NB4 (cell line): ENCODE data around the gene HLA-B.
A peak's percentile ranks its signal among the peaks of the same experiment; 100 is the strongest.

ENCODE experiments used
- DNase-seq: peaks from one replicate; pipeline ENCODE4 v3.0.0; 2010; ENCODE audit warnings: low read depth
- H3K4me3 ChIP-seq: one replicate; pipeline ENCODE4 v1.5.1; 2011; ENCODE audit warnings: mild to moderate bottlenecking, low read depth, low read length, moderate library complexity
- MAX ChIP-seq: IDR thresholded peaks from 2 replicates; pipeline ENCODE4 v1.6.1; 2011; ENCODE audit warnings: low read depth, low read length
- MYC ChIP-seq: IDR thresholded peaks from 2 replicates; pipeline ENCODE4 v1.6.1; 2011; ENCODE audit warnings: low read depth, low read length
- POLR2A ChIP-seq: IDR thresholded peaks from 2 replicates; pipeline ENCODE4 v1.6.1; 2011; ENCODE audit warnings: mild to moderate bottlenecking; ENCODE audit not compliant: insufficient read length; ENCODE audit errors: extremely low read depth
- TF ChIP-seq, protein P1 (sequence below): IDR thresholded peaks from one replicate; pipeline ENCODE4 v1.5.1; 2012; ENCODE audit warnings: low read depth, low read length

HLA-B gene

GRCh38 chr6:31385041-31385440, 28.1 kb upstream of the HLA-B start:
- TF ChIP-seq MAX, result no peak
- TF ChIP-seq MYC, result no peak
- TF ChIP-seq, protein P1, sequence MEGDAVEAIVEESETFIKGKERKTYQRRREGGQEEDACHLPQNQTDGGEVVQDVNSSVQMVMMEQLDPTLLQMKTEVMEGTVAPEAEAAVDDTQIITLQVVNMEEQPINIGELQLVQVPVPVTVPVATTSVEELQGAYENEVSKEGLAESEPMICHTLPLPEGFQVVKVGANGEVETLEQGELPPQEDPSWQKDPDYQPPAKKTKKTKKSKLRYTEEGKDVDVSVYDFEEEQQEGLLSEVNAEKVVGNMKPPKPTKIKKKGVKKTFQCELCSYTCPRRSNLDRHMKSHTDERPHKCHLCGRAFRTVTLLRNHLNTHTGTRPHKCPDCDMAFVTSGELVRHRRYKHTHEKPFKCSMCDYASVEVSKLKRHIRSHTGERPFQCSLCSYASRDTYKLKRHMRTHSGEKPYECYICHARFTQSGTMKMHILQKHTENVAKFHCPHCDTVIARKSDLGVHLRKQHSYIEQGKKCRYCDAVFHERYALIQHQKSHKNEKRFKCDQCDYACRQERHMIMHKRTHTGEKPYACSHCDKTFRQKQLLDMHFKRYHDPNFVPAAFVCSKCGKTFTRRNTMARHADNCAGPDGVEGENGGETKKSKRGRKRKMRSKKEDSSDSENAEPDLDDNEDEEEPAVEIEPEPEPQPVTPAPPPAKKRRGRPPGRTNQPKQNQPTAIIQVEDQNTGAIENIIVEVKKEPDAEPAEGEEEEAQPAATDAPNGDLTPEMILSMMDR, result no peak
- TF ChIP-seq POLR2A, result no peak
- H3K4me3 ChIP-seq, result no peak overlapping the region
- DNase-seq, result no peak

DNA sequence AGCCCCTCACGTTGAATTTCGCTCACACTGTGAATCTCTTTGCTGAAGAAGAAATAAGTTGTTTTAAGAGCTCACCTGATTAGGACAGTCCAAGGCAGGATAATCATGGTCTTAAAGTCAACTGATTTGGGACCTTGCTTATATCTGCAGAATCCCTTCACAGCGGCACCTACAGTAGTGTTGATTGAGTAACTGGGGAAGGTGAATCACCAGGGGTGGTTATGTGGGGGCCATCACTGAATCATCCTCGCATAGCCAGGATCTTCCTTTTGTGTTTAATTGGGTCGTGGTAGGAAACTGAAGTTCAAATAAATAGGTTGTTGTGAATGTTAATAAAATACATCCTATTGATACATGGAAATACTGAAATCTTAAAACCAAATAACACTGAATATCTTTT, 26.2 kb upstream of the HLA-B start:
- peak; percentile 50 for DNase-seq
- no peak overlapping the region for H3K4me3 ChIP-seq
- TF ChIP-seq MAX (no peak), MYC (no peak), POLR2A (no peak)
- TF ChIP-seq, protein P1, result no peak

- H3K4me3 ChIP-seq, result no peak overlapping the region
- no peak for DNase-seq
- no peak for TF ChIP-seq MAX
- TF ChIP-seq, protein P1, result no peak
- TF ChIP-seq MYC, result no peak
- TF ChIP-seq POLR2A, result no peak
Observed at GRCh38 chr6:31381666-31382065, 24.7 kb upstream of the HLA-B start.

GRCh38 chr6:31379850-31380249, 22.9 kb upstream of the HLA-B start:
- H3K4me3 ChIP-seq, result no peak overlapping the region
- no peak for DNase-seq
- TF ChIP-seq MYC (no peak), POLR2A (no peak), MAX (no peak)

DNA sequence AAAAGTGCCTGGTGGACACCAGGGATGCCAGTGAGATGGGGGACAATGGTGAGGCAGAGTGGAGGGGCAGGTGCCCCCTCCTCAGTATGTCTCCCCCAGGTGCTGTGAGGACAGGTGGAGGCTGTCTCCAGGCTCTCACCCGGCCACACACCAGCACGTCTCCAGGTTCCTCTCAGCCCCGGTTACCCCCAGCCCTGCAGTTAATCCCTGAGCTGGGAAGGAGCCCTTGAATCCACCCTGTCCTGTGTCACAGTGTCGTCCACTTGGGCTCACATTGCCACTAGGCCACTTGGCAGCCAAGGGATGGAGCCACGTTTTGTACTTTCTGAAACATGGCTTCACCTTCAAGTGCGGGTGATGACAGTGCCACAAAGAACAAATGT, 21.7 kb upstream of the HLA-B start:
- no peak overlapping the region for H3K4me3 ChIP-seq
- TF ChIP-seq MAX (no peak), MYC (no peak), POLR2A (no peak)
- TF ChIP-seq, protein P1, result no peak

GRCh38 chr6:31378062-31378720, 21.2 kb upstream of the HLA-B start:
- TF ChIP-seq POLR2A (no peak), MAX (no peak)
- TF ChIP-seq, protein P1, result no peak
- DNase-seq, result no peak
- H3K4me3 ChIP-seq, result no peak overlapping the region

More for the DNA sequence above, 21.7 kb upstream of the HLA-B start:
- DNase-seq, result no peak
